Activated CD8-positive, alpha-beta memory T cell treated with anti-CD3 and anti-CD28 coated beads, Interleukin-2, amount 10 ng/mL, durations not matched to agents 7 days and 5 days (primary cell): ENCODE data around the gene APBB1IP. TPM values are rescaled to one million over a fixed set of nuclear protein-coding genes. Genes with fewer than 3 reads are reported as not detected.
"Not testable (repeated sequence)": the region's sequence is repeated elsewhere in the genome, so short reads cannot be mapped to it uniquely, and the experiment has no call there.

Experiments
- ATAC-seq: fragments of 150-1000 bp; cut with Tn5 transposase; one replicate; pipeline ENCODE4 v1.10.0; 2021; ENCODE audit warnings: moderate library complexity
- CTCF ChIA-PET: fragments of 350-600 bp; sonication (Branson Sonifier 250); formaldehyde crosslinking; loops from one replicate; lab custom pipeline; 2021; ENCODE audit warnings: antibody characterized with exemption; lab: Charles Lee
- DNase-seq: peaks from one replicate; pipeline ENCODE4 v3.0.0-alpha.2; 2020
- H3K27ac Mint-ChIP-seq: one replicate; pipeline ENCODE4 v1.8.0; 2021; ENCODE audit warnings: mild to moderate bottlenecking, mixed read lengths
- H3K27me3 Mint-ChIP-seq: one replicate; pipeline ENCODE4 v1.8.0; 2021; ENCODE audit warnings: mixed read lengths
- H3K36me3 Mint-ChIP-seq: one replicate; pipeline ENCODE4 v1.8.0; 2021; ENCODE audit warnings: mild to moderate bottlenecking, mixed read lengths
- H3K4me1 Mint-ChIP-seq: one replicate; pipeline ENCODE4 v1.8.0; 2021; ENCODE audit warnings: mixed read lengths
- H3K4me3 Mint-ChIP-seq: one replicate; pipeline ENCODE4 v1.8.0; 2021; ENCODE audit warnings: mild to moderate bottlenecking, moderate library complexity, mixed read lengths
- H3K9me3 Mint-ChIP-seq: one replicate; pipeline ENCODE4 v1.8.0; 2022; ENCODE audit warnings: low read depth, mixed read lengths
- total RNA-seq, 2 experiments: library from RNA; stranded (reverse); gene quantifications; one replicate each; pipeline ENCODE4 v1.2.3, GENCODE V29; 2021

The APBB1IP gene
- 10 to 100 TPM; 73.2 to 73.8 TPM for total RNA-seq

- no peaks in the 10 kb centered on the region for H3K27me3 Mint-ChIP-seq
- no peaks in the 10 kb centered on the region for H3K9me3 Mint-ChIP-seq
- H3K4me3 Mint-ChIP-seq = peak within 1 kb of the TSS; percentile 95
- DNase-seq (peak; percentile 77), ATAC-seq (peak; percentile 57)
- H3K36me3 Mint-ChIP-seq = peaks cover 17% of the 10 kb centered on the region
- peak within 1 kb of the TSS; percentile 90 for H3K27ac Mint-ChIP-seq
- H3K4me1 Mint-ChIP-seq = peaks cover 39% of the 10 kb centered on the region
- CTCF ChIA-PET = interaction anchor here (0.9 to 2.0 kb wide), 4 partner anchors 8 to 102 kb away, joined by 3 to 5 read pairs (median 4); no protein-coding TSS in a partner anchor
These were observed at the start of gene APBB1IP for GRCh38 chr10:26437637-26438461. APBB1IP (plus strand) TSS chr10:26438341; CDS start chr10:26492327, 53,986 bp downstream.

- CTCF ChIA-PET = no interaction called here
- Mint-ChIP-seq H3K27me3 (peaks cover 24% of the 10 kb centered on the region), H3K4me1 (peaks cover 2% of the 10 kb centered on the region), H3K4me3 (no peak overlapping the region), H3K36me3 (peaks cover 2% of the 10 kb centered on the region), H3K9me3 (peaks cover 6% of the 10 kb centered on the region), H3K27ac (no peak overlapping the region)
- DNase-seq = no peak
- no peak for ATAC-seq
These were observed 48.6 kb upstream of the APBB1IP start for GRCh38 chr10:26389533-26389932.

- H3K4me3 Mint-ChIP-seq = no peak overlapping the region
- DNase-seq (no peak), ATAC-seq (no peak)
- no peak overlapping the region for H3K27ac Mint-ChIP-seq
- H3K27me3 Mint-ChIP-seq = peaks cover 24% of the 10 kb centered on the region
- H3K9me3 Mint-ChIP-seq = peaks cover 6% of the 10 kb centered on the region
- peaks cover 2% of the 10 kb centered on the region for H3K4me1 Mint-ChIP-seq
- H3K36me3 Mint-ChIP-seq = peaks cover 2% of the 10 kb centered on the region
- CTCF ChIA-PET = interaction anchor here (1.2 kb wide), 1 partner anchor 14 kb away, joined by 3 read pairs; no protein-coding TSS in a partner anchor
These were observed 46.1 kb upstream of the APBB1IP start for GRCh38 chr10:26391701-26392695.

GRCh38 chr10:26398353-26398752, 39.8 kb upstream of the APBB1IP start:
- ATAC-seq, H3K36me3 Mint-ChIP-seq, H3K4me1 Mint-ChIP-seq, CTCF ChIA-PET, H3K27ac Mint-ChIP-seq, H3K4me3 Mint-ChIP-seq, H3K27me3 Mint-ChIP-seq, H3K9me3 Mint-ChIP-seq, DNase-seq: not testable (repeated sequence)

- Mint-ChIP-seq H3K9me3 (no peaks in the 10 kb centered on the region), H3K27ac (no peak overlapping the region), H3K27me3 (no peaks in the 10 kb centered on the region), H3K4me3 (no peak overlapping the region), H3K36me3 (no peaks in the 10 kb centered on the region), H3K4me1 (no peaks in the 10 kb centered on the region)
- CTCF ChIA-PET = interaction anchor here (1.5 kb wide), 1 partner anchor 16 kb away, joined by 3 read pairs; no protein-coding TSS in a partner anchor
- no peak for ATAC-seq
- DNase-seq = no peak
These were observed 30.7 kb upstream of the APBB1IP start for GRCh38 chr10:26407406-26407969.

GRCh38 chr10:26408858-26409494, 29.2 kb upstream of the APBB1IP start:
- Mint-ChIP-seq H3K9me3 (no peaks in the 10 kb centered on the region), H3K27ac (no peak overlapping the region)

GRCh38 chr10:26410356-26410755, 27.8 kb upstream of the APBB1IP start:
- H3K4me1 Mint-ChIP-seq = no peaks in the 10 kb centered on the region
- CTCF ChIA-PET = no interaction called here
- DNase-seq = no peak
- H3K4me3 Mint-ChIP-seq = no peak overlapping the region
- H3K9me3 Mint-ChIP-seq = no peaks in the 10 kb centered on the region
- no peak for ATAC-seq
- peaks cover 2% of the 10 kb centered on the region for H3K27me3 Mint-ChIP-seq
- H3K36me3 Mint-ChIP-seq = no peaks in the 10 kb centered on the region
- no peak overlapping the region for H3K27ac Mint-ChIP-seq

More at GRCh38 chr10:26408858-26409494, 29.2 kb upstream of the APBB1IP start:
- Mint-ChIP-seq H3K4me1 (no peaks in the 10 kb centered on the region), H3K4me3 (no peak overlapping the region), H3K27me3 (peaks cover 2% of the 10 kb centered on the region), H3K36me3 (no peaks in the 10 kb centered on the region)
- DNase-seq (no peak), ATAC-seq (no peak)
- CTCF ChIA-PET = no interaction called here

- CTCF ChIA-PET = no interaction called here
- DNase-seq = no peak
- no peak for ATAC-seq
- Mint-ChIP-seq H3K27ac (no peak overlapping the region), H3K9me3 (no peaks in the 10 kb centered on the region), H3K4me1 (no peaks in the 10 kb centered on the region), H3K4me3 (no peak overlapping the region), H3K36me3 (no peaks in the 10 kb centered on the region), H3K27me3 (peaks cover 13% of the 10 kb centered on the region)
These were observed 25.2 kb upstream of the APBB1IP start for GRCh38 chr10:26412932-26413331.

GRCh38 chr10:26413375-26413774, 24.8 kb upstream of the APBB1IP start:
- Mint-ChIP-seq H3K4me1 (no peaks in the 10 kb centered on the region), H3K27ac (no peak overlapping the region), H3K36me3 (no peaks in the 10 kb centered on the region), H3K9me3 (no peaks in the 10 kb centered on the region), H3K4me3 (no peak overlapping the region), H3K27me3 (peaks cover 13% of the 10 kb centered on the region)
- ATAC-seq = no peak
- DNase-seq = no peak
- CTCF ChIA-PET = no interaction called here

GRCh38 chr10:26417136-26417535, 21.0 kb upstream of the APBB1IP start:
- Mint-ChIP-seq H3K9me3 (no peaks in the 10 kb centered on the region), H3K27ac (no peak overlapping the region), H3K36me3 (no peaks in the 10 kb centered on the region), H3K4me3 (no peak overlapping the region), H3K4me1 (no peaks in the 10 kb centered on the region), H3K27me3 (peaks cover 13% of the 10 kb centered on the region)
- DNase-seq (no peak), ATAC-seq (no peak)
- CTCF ChIA-PET = no interaction called here

GRCh38 chr10:26422977-26423376, 15.2 kb upstream of the APBB1IP start:
- DNase-seq (no peak), ATAC-seq (no peak)
- CTCF ChIA-PET = no interaction called here
- Mint-ChIP-seq H3K27me3 (no peaks in the 10 kb centered on the region), H3K36me3 (no peaks in the 10 kb centered on the region), H3K9me3 (peaks cover 2% of the 10 kb centered on the region), H3K27ac (no peak overlapping the region), H3K4me1 (no peaks in the 10 kb centered on the region), H3K4me3 (no peak overlapping the region)

GRCh38 chr10:26423722-26424121, 14.4 kb upstream of the APBB1IP start:
- DNase-seq (no peak), ATAC-seq (no peak)
- peaks cover 2% of the 10 kb centered on the region for H3K9me3 Mint-ChIP-seq
- no peak overlapping the region for H3K27ac Mint-ChIP-seq
- no peaks in the 10 kb centered on the region for H3K27me3 Mint-ChIP-seq
- H3K4me1 Mint-ChIP-seq = no peaks in the 10 kb centered on the region
- no peaks in the 10 kb centered on the region for H3K36me3 Mint-ChIP-seq
- CTCF ChIA-PET = no interaction called here
- no peak overlapping the region for H3K4me3 Mint-ChIP-seq
